GM12872 (cell line): ENCODE data around the gene CIT.

Source experiments
- TF ChIP-seq, protein P1 (sequence below): IDR thresholded peaks from 3 replicates; pipeline ENCODE4 v1.5.1; 2011; ENCODE audit warnings: low read depth, mild to moderate bottlenecking, low read length, moderate library complexity; ENCODE audit not compliant: insufficient read depth

Gene CIT

DNA sequence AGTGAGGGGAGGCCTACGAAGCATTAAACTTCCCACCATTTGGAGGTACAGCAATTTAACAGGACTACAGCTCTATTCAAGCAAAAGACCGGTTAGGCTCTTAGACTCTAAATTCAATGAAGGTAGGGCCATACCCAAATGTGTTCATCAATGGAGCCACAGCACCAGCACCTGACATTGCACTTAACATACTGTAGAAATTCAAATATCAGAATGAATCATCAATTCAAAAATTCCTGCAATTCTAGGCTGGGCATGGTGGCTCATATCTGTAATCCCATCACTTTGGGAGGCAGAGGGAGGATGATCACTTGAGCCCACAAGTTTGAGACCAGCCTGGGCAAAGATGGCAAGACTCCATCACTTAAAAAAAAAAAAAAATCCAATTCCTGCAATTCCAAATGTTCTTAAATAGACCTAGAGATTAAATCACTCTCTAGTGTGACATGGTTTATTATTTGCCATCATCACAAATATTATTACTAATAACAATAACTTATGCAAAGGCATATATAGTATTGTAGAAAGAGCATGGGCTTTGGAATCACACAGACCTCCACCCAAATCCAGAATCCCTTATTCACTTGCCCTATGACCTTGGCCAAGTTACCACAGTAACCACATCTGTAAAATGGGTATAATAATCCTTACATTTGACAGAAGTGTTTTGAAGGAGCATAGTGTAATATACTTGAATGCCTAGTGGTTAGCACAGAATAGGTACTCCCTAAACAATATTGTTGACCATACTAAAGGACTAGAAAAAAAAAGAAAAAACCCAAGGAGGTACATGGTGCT is 59.4 kb downstream of the CIT start:
- TF ChIP-seq, protein P1, sequence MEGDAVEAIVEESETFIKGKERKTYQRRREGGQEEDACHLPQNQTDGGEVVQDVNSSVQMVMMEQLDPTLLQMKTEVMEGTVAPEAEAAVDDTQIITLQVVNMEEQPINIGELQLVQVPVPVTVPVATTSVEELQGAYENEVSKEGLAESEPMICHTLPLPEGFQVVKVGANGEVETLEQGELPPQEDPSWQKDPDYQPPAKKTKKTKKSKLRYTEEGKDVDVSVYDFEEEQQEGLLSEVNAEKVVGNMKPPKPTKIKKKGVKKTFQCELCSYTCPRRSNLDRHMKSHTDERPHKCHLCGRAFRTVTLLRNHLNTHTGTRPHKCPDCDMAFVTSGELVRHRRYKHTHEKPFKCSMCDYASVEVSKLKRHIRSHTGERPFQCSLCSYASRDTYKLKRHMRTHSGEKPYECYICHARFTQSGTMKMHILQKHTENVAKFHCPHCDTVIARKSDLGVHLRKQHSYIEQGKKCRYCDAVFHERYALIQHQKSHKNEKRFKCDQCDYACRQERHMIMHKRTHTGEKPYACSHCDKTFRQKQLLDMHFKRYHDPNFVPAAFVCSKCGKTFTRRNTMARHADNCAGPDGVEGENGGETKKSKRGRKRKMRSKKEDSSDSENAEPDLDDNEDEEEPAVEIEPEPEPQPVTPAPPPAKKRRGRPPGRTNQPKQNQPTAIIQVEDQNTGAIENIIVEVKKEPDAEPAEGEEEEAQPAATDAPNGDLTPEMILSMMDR: no peak

DNA sequence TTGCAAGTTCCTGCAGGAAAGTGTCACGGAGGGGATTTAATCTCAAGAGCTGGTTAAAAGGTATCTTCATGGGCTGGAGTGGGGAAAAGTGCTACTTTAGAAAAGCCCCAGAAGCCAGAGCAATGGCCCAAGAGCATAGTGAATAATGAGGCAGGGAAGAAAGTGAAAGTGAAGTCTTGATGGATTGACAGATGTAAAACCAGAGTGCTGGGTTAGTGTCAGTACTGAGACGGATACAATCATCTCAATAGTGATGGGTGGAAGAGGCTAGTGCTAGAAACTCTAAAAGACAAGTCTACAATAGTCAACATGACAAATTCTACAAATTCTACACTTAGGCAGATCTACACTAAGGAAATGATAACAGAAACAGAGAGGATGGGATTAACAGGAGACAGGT is 68.1 kb downstream of the CIT start:
- TF ChIP-seq, protein P1: no peak

DNA sequence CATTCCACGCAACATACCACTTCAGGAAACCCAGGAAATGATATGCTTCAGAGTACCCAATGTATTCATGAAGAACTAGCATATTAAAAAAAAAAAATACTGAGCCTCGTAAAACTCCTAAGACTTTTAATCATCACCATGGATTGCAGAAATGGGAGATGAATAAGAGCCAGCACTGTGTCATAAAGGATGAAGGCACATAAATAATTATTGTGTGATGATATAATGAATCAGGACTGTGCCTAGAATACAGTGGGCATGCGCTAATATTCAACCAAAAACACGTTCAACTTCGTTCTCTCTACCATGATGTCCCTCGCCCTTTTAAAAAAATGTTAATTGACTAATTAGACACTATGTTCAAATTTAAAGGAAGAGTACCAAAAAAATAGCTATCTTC is 68.7 kb downstream of the CIT start:
- TF ChIP-seq, protein P1: no peak

DNA sequence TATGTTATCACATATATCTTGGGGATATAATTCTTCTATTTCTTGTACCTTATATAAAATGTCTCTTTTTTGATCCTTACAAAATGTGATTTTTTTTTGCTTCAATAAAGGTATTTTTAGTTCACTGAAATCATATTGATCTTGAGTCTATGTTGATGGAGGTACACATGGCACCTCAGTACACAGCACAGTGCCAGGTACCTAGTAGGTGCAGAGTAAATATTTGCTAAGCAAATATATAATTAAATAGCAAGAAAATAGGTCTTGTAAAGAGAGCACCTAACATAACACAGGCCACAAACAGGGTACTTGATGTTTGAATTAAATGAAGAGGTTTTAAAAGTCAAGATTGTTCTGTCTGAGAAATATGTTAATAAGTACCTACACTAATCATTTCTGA is 69.7 kb downstream of the CIT start:
- TF ChIP-seq, protein P1: no peak

DNA sequence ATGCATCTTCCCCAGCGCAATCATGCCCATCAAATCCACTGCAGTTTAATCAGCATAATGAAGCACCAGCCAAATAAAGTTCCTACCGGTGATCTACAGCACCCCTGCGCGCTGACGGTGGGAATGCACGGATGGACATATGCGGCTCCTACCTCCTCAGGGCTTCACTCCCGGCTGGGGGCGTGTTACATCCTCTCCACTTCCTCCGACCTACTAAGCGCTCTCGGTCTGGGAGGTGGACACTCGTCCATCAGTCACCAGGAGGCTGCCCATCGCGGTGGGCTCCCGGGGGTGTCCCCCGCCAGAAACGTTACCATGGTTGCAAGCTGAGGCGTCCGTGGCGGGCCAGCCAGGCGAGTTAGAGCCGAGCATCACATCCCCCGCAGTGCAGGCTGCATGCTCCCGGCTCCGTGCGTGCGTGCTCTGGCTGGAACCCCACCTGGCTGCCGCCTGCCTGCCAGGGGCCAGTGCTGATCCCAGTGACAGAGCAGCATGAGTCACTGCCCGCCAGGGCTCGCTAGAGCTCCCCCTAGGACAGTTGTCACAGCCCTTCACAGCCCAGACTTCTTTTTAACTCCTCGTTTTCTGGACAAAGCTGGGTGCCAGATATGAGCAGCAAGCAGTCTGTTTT is 73.0 kb downstream of the CIT start:
- TF ChIP-seq, protein P1: peak; percentile 36; the same call in 1 of the 3 replicates

DNA sequence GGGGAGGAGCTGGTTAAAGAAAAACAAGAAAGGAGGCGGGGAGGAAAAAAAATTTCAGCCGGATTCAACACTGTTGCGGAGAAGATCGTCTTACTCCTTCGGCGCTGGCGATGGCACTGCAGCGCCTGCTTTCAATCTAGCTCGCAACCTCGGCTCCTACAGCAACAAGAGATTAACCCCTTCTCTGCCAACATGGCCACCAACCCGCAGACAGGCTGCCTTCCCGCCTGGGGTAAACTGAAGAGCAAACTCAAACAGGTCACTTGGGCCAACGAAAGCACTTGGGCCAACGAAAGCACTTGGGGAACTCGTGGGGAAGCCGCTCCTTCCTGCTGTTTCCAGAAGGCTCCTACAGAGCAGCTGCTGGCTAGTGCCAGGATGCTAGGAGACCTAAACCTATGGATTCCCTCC is 73.7 kb downstream of the CIT start:
- TF ChIP-seq, protein P1: no peak

DNA sequence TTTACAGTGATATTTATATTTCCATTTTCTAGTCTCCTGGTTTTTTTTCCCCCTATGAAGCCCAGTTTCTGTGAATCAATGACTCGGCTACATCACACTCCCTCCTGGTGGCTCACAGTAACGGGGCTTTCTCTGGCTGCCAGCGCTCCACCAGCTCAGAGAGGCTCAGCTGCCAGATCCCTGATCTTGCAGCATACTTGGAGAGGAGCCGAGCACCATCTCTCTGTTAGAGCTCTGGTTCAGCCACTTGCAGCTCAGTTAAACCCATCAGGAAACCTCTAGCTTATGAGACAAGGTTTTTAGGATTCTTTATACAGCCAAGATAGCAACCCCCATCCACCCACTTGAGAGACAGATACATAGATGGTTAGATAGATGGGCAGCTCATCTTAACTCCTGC is 74.6 kb downstream of the CIT start:
- TF ChIP-seq, protein P1: no peak
